Left hindlimb (tissue), 1 donor: ENCODE results near the gene LHX3.

Source experiments
- DNase-seq: peaks from one replicate; pipeline ENCODE4 v3.0.0-alpha.2; 2018

LHX3 gene

DNA sequence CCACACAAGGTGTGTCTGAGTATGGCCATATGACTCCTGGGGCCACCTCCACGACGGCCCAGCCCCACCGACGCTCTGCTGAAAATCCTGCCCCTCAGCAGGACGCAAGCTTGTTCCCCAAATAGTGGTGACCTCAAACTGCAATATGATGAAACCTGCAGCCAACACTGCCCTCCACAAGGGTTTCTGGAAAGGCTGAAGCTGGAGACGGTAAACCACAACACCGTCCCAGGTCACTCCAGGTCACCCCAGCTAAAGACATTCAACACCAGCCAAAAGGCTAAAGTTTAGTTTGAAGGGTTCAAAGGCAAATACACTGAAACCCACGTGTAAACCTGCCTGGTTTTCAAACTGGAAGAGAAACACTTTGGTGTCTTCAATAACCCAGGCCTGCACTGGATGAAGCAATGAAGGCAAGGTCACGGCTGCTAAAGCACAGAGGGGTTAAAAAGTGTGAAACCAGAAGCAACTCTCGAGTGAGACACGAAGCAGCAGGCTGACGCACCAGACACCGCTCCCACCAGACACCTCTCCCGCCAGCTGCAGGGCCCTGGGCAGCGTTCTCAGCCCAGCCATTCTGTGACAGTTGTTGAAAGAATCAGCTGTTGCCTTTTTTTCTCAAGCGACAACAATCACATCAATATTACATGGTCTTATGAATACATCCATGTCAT, 1.8 kb upstream of the LHX3 start:
- no peak for DNase-seq

GRCh38 chr9:136205707-136205992, 722 bp upstream of the LHX3 start:
- DNase-seq = no peak

- DNase-seq = no peak
These were observed 653 bp downstream of the LHX3 start for GRCh38 chr9:136204145-136204805.

- no peak for DNase-seq
These were observed 1.4 kb downstream of the LHX3 start for GRCh38 chr9:136203408-136204144.

DNA sequence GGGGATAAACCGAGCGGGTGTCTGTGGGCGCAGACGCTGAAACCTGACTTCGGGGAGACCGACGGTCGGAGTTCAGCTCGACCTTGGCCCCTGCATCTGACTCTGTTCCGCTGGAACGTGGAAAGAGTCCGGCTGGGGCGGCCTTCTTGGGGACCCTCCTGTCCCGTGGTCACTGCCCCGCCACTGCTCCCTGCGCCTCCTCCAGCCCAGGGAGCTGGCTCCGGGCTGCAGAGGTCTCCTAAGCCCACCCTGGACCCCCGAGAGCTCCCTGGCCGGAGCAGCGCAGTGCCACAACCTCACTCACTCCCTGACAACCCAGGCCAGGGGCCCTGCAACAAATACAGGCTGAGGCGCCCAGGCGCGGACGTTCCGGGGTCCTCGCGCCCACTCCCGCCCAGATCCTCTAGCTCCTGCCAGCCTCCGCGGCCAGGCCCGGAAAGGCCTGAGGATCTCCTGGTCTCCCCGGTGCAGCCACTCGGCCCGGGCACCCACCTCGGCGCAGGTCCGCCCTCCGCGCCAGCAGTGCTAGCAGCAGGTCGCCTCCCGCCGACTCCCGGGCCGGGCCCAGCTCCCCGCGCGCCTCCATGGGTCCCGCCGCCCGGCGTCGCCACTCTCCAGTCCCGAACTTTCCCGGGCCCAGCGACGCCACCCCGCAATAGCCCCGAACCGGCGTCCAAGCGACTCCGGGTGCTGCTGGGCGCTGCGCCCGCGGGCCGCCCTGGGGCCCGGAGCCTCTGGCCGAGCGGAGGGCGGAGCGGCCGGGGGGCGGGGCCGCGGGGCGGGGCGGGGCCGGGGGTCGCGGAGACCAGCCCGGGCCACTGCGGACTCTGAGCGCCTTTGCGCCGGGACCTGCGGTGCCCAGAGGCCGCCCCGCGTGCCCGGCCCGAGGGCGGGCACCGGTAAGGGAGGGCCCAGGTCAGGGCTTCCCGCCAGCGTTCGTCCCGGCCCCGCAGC, 2.2 kb downstream of the LHX3 start:
- no peak for DNase-seq

GRCh38 chr9:136201609-136202453, 3.1 kb downstream of the LHX3 start:
- DNase-seq = no peak

DNA sequence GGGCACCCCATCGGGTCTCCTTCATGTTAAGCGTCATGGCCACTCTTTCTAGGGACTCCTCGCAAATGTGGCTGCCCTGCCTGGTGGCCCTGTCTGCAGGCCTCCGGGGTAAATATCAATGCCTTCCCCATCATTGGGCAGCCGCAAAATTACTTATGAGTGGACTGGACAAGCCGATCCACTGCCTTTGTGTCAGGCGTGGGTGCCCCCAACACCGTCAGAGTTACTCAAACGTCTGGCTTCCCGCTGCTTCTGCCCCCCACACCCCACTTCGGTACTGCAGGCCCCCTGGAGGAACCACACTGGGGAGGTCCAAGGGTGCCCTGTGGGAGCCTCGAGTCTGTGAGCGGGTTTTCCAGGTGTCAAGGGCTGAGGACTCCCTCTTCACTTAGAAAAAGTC, 3.8 kb downstream of the LHX3 start:
- no peak for DNase-seq

- DNase-seq = no peak
These were observed 4.5 kb downstream of the LHX3 start for GRCh38 chr9:136200424-136200823.

- DNase-seq = no peak
These were observed 5.3 kb downstream of the LHX3 start for GRCh38 chr9:136199391-136200288.

DNA sequence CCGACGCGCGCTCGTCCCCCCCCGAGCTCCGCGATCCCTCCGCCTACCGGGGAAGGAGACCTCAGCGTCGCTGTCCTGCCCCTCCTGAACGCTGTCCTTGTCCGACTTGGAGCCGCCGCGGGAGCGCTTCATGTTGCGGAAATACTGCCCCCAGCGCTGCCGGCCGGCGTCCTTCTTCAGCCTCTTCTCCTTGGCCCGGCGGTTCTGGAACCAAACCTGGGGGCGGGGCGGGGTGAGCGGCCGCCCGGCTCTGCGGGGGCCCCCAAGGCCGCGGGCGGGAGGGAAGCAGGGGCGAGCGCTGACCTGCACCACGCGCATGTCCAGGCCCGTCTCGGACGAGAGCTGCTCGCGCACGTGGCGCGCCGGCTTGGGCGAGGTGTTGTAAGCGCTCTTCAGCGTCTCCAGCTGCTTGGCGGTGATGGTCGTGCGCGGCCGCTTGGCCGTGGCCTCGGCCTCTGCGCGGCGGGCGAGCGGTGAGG, 6.3 kb downstream of the LHX3 start:
- no peak for DNase-seq

DNA sequence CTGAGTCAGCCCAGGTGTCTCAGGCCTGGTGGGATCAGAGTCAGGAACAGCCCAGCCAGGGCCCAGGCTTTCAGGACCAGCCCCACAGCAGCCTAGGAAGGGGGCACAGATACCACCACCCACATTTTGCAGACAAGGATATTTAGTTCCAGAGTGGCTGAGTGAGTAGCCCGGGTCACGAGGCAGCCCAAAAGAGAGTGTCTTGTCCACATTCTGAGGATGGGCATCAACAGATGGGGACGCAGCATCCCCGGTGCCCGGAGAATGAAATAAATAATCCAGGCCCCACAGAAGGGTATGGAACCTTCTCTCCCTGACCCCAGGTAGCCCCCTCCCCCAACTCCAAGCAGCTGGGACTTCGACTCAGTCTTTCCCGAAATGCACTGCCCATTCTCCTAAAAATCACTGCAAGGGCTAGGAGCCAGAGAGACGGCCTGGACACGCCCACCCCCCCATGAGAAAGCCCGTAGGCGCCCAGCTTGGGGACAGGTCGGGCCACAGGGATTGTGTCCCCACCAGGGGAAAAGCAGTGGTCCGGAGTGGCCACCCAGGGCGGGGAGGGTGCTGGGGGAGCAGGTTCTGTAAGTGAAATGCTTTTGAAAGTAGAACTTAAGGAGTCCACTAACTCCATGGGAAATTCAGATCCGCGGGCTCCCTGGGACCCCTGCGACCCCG, 6.9 kb downstream of the LHX3 start:
- no peak for DNase-seq

GRCh38 chr9:136197084-136197875, 7.6 kb downstream of the LHX3 start:
- no peak for DNase-seq

- DNase-seq = no peak
These were observed 8.4 kb downstream of the LHX3 start for GRCh38 chr9:136196404-136197083.

DNA sequence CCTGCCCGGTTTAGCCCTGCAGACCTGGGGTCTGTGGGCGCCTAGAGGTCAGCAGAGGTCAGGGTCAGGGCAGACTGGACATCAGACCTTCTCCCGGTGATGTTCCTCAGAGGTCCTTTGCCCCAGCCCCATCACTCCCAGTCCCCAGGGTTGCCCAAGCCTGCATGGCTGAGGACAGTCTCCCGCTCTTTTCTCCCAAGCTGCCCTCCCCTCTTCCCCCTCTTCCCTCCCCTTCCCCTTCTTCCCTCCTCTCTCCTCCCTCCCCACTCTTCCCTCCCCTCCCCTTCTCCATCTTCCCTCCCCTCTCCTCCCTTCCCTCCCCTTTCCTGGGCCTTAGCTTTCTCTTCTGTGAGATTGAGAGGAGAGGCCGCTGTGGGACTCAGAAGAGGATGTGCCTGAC, 10.4 kb downstream of the LHX3 start:
- DNase-seq = no peak

DNA sequence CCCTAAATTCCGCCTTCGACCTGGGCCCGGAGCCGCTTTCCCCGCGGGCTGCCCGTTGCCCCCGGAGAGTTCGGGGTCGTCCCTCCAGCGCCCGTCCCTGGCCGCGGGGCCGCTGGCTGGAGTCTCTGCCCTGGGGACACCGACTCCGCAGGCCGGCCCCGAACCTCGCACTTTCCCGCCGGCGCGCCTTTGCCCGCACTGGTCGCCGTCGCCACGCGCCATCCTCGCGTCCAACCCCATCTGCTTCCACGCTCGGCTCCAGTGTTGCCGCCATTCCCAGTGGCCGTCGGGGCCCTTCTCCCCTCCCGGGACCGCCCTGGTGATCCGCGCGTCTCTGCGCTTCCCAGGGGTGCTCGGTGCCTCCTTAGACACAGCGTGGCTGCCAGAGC, 11.0 kb downstream of the LHX3 start:
- no peak for DNase-seq

GRCh38 chr9:136193127-136193890, 11.6 kb downstream of the LHX3 start:
- DNase-seq = no peak

DNA sequence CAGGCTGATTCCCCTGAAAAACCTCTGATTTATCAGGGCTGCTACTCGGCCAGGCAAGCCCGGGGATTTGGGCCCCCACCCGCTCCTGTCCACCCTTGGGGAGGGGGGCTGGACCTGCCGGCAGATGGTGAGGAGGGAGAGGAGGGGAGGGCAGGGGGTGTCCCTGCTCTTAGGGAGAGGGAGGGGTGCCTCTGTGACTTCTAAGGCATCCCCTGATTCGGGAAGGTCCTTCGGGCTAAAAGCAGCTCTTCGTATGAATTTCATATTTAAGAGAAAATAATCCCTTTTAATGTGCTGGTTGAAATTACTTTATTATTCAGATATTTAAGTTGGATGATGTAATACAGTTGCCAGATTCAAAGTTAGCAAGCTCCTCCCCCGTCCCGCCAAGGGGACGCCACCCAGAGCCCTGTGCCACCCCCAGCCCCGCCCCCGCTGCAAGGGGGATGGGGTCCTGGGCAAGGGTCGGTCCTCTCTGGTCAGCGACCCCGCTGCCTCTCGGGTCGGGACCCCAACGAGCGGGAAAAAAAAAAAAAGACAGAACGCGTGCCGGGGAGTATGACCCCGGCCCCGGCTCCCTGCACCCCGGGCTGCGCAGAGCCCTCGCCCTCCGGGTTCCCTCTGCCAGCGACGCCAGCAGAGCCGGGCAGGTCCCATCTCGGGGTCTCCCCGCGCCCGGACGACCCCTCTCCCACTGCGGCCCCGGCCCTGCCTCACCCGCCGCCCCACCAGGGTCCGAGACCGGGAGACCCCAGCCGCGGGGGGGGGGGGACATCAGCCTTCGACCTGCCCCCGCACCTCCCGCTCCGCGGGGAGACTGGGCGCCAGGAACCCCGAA, 12.4 kb downstream of the LHX3 start:
- no peak for DNase-seq
